ENCODE results near the gene NPEPPS.
"Not testable (repeated sequence)": the region's sequence is repeated elsewhere in the genome, so short reads cannot be mapped to it uniquely, and the experiment has no call there.

DNA sequence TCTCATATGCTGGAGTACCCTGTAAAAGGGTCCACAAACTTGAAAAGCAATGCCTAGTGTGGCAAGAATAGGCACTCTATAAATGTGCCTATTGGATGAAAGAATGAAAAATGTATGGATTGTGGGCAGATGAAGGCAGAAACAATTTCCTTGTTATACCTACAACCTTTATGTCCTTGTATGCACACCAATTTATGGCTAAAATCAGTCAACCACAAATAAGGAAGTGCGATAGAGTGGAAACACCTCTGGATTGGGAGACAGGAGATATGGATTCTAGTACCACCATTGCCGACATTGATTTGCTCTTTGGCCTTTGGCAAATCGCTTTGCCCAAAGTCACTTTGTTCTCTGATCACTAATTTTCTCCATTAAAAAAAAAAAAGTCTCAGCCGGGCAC is 31.4 kb upstream of the NPEPPS start:
- TF ChIP-seq ETV6 (CRISPR knock-in tag; conservative IDR thresholded peaks at IDR 0.05); JUND (CRISPR knock-in tag; IDR thresholded peaks at IDR 0.05); CBX5 (CRISPR knock-in tag; IDR thresholded peaks at IDR 0.05; ENCODE audit: borderline replicate concordance); GABPA (IDR thresholded peaks at IDR 0.05; ENCODE audit: low read depth, low read length); GABPA (CRISPR knock-in tag; IDR thresholded peaks at IDR 0.05; ENCODE audit: low read depth); ZSCAN29 (CRISPR knock-in tag; conservative IDR thresholded peaks at IDR 0.05); ZBTB8A (CRISPR knock-in tag; IDR thresholded peaks at IDR 0.05; ENCODE audit: borderline replicate concordance, low read depth); ZNF253 (CRISPR knock-in tag; IDR thresholded peaks at IDR 0.05; ENCODE audit: borderline replicate concordance); ZNF264 (CRISPR knock-in tag; IDR thresholded peaks at IDR 0.05); HDAC6 (IDR thresholded peaks at IDR 0.05; ENCODE audit: low read depth, low read length): not testable (repeated sequence)
- TF ChIP-seq, protein P1, sequence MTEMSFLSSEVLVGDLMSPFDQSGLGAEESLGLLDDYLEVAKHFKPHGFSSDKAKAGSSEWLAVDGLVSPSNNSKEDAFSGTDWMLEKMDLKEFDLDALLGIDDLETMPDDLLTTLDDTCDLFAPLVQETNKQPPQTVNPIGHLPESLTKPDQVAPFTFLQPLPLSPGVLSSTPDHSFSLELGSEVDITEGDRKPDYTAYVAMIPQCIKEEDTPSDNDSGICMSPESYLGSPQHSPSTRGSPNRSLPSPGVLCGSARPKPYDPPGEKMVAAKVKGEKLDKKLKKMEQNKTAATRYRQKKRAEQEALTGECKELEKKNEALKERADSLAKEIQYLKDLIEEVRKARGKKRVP (CRISPR knock-in tag; IDR thresholded peaks at IDR 0.05): not testable (repeated sequence)
- TF ChIP-seq, protein P2, sequence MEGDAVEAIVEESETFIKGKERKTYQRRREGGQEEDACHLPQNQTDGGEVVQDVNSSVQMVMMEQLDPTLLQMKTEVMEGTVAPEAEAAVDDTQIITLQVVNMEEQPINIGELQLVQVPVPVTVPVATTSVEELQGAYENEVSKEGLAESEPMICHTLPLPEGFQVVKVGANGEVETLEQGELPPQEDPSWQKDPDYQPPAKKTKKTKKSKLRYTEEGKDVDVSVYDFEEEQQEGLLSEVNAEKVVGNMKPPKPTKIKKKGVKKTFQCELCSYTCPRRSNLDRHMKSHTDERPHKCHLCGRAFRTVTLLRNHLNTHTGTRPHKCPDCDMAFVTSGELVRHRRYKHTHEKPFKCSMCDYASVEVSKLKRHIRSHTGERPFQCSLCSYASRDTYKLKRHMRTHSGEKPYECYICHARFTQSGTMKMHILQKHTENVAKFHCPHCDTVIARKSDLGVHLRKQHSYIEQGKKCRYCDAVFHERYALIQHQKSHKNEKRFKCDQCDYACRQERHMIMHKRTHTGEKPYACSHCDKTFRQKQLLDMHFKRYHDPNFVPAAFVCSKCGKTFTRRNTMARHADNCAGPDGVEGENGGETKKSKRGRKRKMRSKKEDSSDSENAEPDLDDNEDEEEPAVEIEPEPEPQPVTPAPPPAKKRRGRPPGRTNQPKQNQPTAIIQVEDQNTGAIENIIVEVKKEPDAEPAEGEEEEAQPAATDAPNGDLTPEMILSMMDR (CRISPR knock-in tag; IDR thresholded peaks at IDR 0.05): not testable (repeated sequence)
- TF ChIP-seq, protein P3, sequence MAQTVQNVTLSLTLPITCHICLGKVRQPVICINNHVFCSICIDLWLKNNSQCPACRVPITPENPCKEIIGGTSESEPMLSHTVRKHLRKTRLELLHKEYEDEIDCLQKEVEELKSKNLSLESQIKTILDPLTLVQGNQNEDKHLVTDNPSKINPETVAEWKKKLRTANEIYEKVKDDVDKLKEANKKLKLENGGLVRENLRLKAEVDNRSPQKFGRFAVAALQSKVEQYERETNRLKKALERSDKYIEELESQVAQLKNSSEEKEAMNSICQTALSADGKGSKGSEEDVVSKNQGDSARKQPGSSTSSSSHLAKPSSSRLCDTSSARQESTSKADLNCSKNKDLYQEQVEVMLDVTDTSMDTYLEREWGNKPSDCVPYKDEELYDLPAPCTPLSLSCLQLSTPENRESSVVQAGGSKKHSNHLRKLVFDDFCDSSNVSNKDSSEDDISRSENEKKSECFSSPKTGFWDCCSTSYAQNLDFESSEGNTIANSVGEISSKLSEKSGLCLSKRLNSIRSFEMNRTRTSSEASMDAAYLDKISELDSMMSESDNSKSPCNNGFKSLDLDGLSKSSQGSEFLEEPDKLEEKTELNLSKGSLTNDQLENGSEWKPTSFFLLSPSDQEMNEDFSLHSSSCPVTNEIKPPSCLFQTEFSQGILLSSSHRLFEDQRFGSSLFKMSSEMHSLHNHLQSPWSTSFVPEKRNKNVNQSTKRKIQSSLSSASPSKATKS (CRISPR knock-in tag; IDR thresholded peaks at IDR 0.05): not testable (repeated sequence)
- TF ChIP-seq, protein P4, sequence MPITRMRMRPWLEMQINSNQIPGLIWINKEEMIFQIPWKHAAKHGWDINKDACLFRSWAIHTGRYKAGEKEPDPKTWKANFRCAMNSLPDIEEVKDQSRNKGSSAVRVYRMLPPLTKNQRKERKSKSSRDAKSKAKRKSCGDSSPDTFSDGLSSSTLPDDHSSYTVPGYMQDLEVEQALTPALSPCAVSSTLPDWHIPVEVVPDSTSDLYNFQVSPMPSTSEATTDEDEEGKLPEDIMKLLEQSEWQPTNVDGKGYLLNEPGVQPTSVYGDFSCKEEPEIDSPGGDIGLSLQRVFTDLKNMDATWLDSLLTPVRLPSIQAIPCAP (CRISPR knock-in tag; IDR thresholded peaks at IDR 0.05; ENCODE audit: low read depth): not testable (repeated sequence)
